ENCODE results near the gene ZHX3. TPM values are rescaled to one million over a fixed set of nuclear protein-coding genes. Genes with fewer than 3 reads are reported as not detected.
A peak's percentile ranks its signal among the peaks of the same experiment; 100 is the strongest.
"Not testable (repeated sequence)": the region's sequence is repeated elsewhere in the genome, so short reads cannot be mapped to it uniquely, and the experiment has no call there.

Gene ZHX3
- total RNA-seq, 1 donor from 2014 or later, result 53.3 TPM

GRCh38 chr20:41314386-41314785 is 3.1 kb downstream of the ZHX3 start:
- DNase-seq (ENCODE audit: low spot score in 2 of 2), result no peak
- peaks cover 5 to 33% of the 10 kb centered on the region in 2 donors for H3K4me1 ChIP-seq
- peak overlapping the region; percentile 49 to 87 for H3K27ac ChIP-seq
- no peak overlapping the region for H3K4me3 ChIP-seq
- H3K9me3 ChIP-seq, result no peaks in the 10 kb centered on the region
- no peaks in the 10 kb centered on the region for H3K36me3 ChIP-seq
- H3K27me3 ChIP-seq, result no peaks in the 10 kb centered on the region
- TF ChIP-seq CTCF (IDR thresholded peaks at IDR 0.05), result no peak
- intact Hi-C loops (cut with DNase I), result no loop called here

- H3K4me3 ChIP-seq; H3K27ac ChIP-seq; H3K27me3 ChIP-seq; DNase-seq (ENCODE audit: low spot score in 2 of 2); H3K9me3 ChIP-seq; intact Hi-C loops (cut with DNase I); H3K36me3 ChIP-seq: not testable (repeated sequence)
- H3K4me1 ChIP-seq, result peaks cover 14 to 49% of the 10 kb centered on the region in 2 donors
These were observed 5.5 kb downstream of the ZHX3 start for GRCh38 chr20:41312009-41312408.

GRCh38 chr20:41309817-41310216 is 7.7 kb downstream of the ZHX3 start:
- H3K4me3 ChIP-seq, result no peak overlapping the region
- no peaks in the 10 kb centered on the region for H3K27me3 ChIP-seq
- no peaks in the 10 kb centered on the region for H3K9me3 ChIP-seq
- H3K27ac ChIP-seq, result peak overlapping the region; percentile 67 to 88
- intact Hi-C loops (cut with DNase I), result no loop called here
- no peak for TF ChIP-seq CTCF (IDR thresholded peaks at IDR 0.05)
- no peaks in the 10 kb centered on the region for H3K36me3 ChIP-seq
- peaks cover 14 to 36% of the 10 kb centered on the region in 2 donors for H3K4me1 ChIP-seq
- DNase-seq (ENCODE audit: low spot score in 2 of 2), result no peak

GRCh38 chr20:41308726-41309413 is 8.7 kb downstream of the ZHX3 start:
- DNase-seq (ENCODE audit: low spot score in 2 of 2), result no peak
- no peaks in the 10 kb centered on the region for H3K9me3 ChIP-seq
- no peaks in the 10 kb centered on the region for H3K36me3 ChIP-seq
- no peak for TF ChIP-seq CTCF (IDR thresholded peaks at IDR 0.05)
- H3K27me3 ChIP-seq, result no peaks in the 10 kb centered on the region
- intact Hi-C loops (cut with DNase I), result no loop called here
- H3K4me3 ChIP-seq, result no peak overlapping the region
- peak overlapping the region; percentile 67 to 88 for H3K27ac ChIP-seq
- peaks cover 14 to 31% of the 10 kb centered on the region in 2 donors for H3K4me1 ChIP-seq

- DNase-seq (ENCODE audit: low spot score in 2 of 2), result no peak
- H3K4me1 ChIP-seq, result peaks cover 14 to 31% of the 10 kb centered on the region in 2 donors
- H3K9me3 ChIP-seq, result no peaks in the 10 kb centered on the region
- H3K36me3 ChIP-seq, result no peaks in the 10 kb centered on the region
- H3K27ac ChIP-seq, result peak overlapping the region; percentile 49 to 88
- intact Hi-C loops (cut with DNase I), result no loop called here
- no peak for TF ChIP-seq CTCF (IDR thresholded peaks at IDR 0.05)
- H3K4me3 ChIP-seq, result no peak overlapping the region
- H3K27me3 ChIP-seq, result no peaks in the 10 kb centered on the region
These were observed 9.2 kb downstream of the ZHX3 start for GRCh38 chr20:41308290-41308711.

- no peaks in the 10 kb centered on the region for H3K36me3 ChIP-seq
- peaks cover 14 to 31% of the 10 kb centered on the region in 2 donors for H3K4me1 ChIP-seq
- no peaks in the 10 kb centered on the region for H3K9me3 ChIP-seq
- intact Hi-C loops (cut with DNase I), result no loop called here
- no peak for DNase-seq (ENCODE audit: low spot score in 2 of 2)
- no peak overlapping the region for H3K4me3 ChIP-seq
- peak overlapping the region in 1 of 2 donors; percentile 88 for H3K27ac ChIP-seq
- no peaks in the 10 kb centered on the region for H3K27me3 ChIP-seq
- TF ChIP-seq CTCF (IDR thresholded peaks at IDR 0.05), result no peak
These were observed 10.5 kb downstream of the ZHX3 start for GRCh38 chr20:41307021-41307420.
